Calu3 (cell line): Measurements from ENCODE around the gene NPBWR2. TPM values are rescaled to one million over a fixed set of nuclear protein-coding genes. Genes with fewer than 3 reads are reported as not detected.

Experiments
- BruUV-seq: library from RNA; stranded (reverse); fragments of 400-500 nt; replicated peaks from 2 replicates; lab custom pipeline; 2021; lab: Mats Ljungman, UMichigan
- CTCF ChIA-PET: fragments of 300-600 bp; sonication (Branson Sonifier 250); formaldehyde crosslinking; loops from one replicate; lab custom pipeline; 2022; ENCODE audit warnings: antibody characterized with exemption; lab: Charles Lee
- DNase-seq: peaks from one replicate; pipeline ENCODE4 v3.0.0; 2022
- H3K27ac Mint-ChIP-seq: one replicate; pipeline ENCODE4 v1.8.0; 2022; ENCODE audit warnings: mixed read lengths; ENCODE audit not compliant: unreplicated experiment
- H3K27me3 Mint-ChIP-seq: one replicate; pipeline ENCODE4 v1.8.0; 2022; ENCODE audit warnings: mixed read lengths; ENCODE audit not compliant: unreplicated experiment
- H3K36me3 Mint-ChIP-seq: one replicate; pipeline ENCODE4 v1.8.0; 2022; ENCODE audit warnings: mild to moderate bottlenecking, moderate library complexity, mixed read lengths; ENCODE audit not compliant: insufficient read depth, unreplicated experiment
- H3K4me1 Mint-ChIP-seq: one replicate; pipeline ENCODE4 v1.8.0; 2022; ENCODE audit warnings: mild to moderate bottlenecking, low read depth, mixed read lengths; ENCODE audit not compliant: unreplicated experiment
- H3K4me3 Mint-ChIP-seq: one replicate; pipeline ENCODE4 v1.8.0; 2022; ENCODE audit warnings: mild to moderate bottlenecking, low read depth, moderate library complexity, mixed read lengths; ENCODE audit not compliant: unreplicated experiment
- H3K9me3 Mint-ChIP-seq: one replicate; pipeline ENCODE4 v1.8.0; 2022; ENCODE audit warnings: low read depth, mixed read lengths; ENCODE audit not compliant: unreplicated experiment
- CTCF ChIP-seq: fragments of 200-600 bp; IDR thresholded peaks from one replicate; pipeline ENCODE4 v1.8.0; 2022; ENCODE audit warnings: antibody characterized with exemption; ENCODE audit not compliant: unreplicated experiment
- intact Hi-C: fragments of 100-400 bp; cut with micrococcal nuclease; formaldehyde crosslinking; loops from one replicate; pipeline ENCODE4 v1.10.0; 2022; ENCODE audit not compliant: unreplicated experiment
- microRNA-seq: library from miRNA; unstranded; fragments of <30 nt; microRNA quantifications from one replicate; pipeline ENCODE4 v1.2.0, GENCODE V29; 2022
- total RNA-seq: library from RNA; stranded (reverse); gene quantifications from 2 replicates; pipeline ENCODE4 v1.2.3, GENCODE V29; 2022

NPBWR2 gene
- total RNA-seq, 1 experiment from 2014 or later = not detected

GRCh38 chr20:64053841-64054661, 53.3 kb downstream of the NPBWR2 start:
- Mint-ChIP-seq H3K9me3 (no peaks in the 10 kb centered on the region), H3K27me3 (peaks cover 63% of the 10 kb centered on the region)

More at GRCh38 chr20:64053841-64054661, 53.3 kb downstream of the NPBWR2 start:
- DNase-seq = peak; percentile 68
- Mint-ChIP-seq H3K4me3 (no peak overlapping the region), H3K4me1 (peaks cover 19% of the 10 kb centered on the region), H3K36me3 (no peaks in the 10 kb centered on the region), H3K27ac (no peak overlapping the region)
- no TSS peak for BruUV-seq
- no peak for TF ChIP-seq CTCF
- CTCF ChIA-PET = interaction anchor here (0.8 to 3.0 kb wide), 10 partner anchors 8 to 66 kb away, joined by 3 to 13 read pairs (median 4); partner anchors contain the start of gene TCEA2
- intact Hi-C loops = loop anchor here (10.0 kb wide), 1 partner anchor 159 kb away; the partner anchor contains the start of gene DNAJC5

Small RNA genes lying within 50 kb of the gene (microRNA-seq; reads per million reads assigned to microRNA genes)
- 1.1 reads per million for gene MIR6813

Other genes starting within 250 kb of the NPBWR2 start
- gene ABHD16B, start 246.1 kb downstream of the NPBWR2 start, total RNA-seq = 0.24 TPM in 1 of 2 replicates, not detected in the other
- 192 and 197 TPM in 2 replicates for gene TPD52L2, start 242.3 kb downstream of the NPBWR2 start, total RNA-seq
- 79.9 and 85.9 TPM in 2 replicates for gene DNAJC5, start 212.4 kb downstream of the NPBWR2 start, total RNA-seq
- 85.1 and 86.3 TPM in 2 replicates for gene UCKL1, start 151.1 kb downstream of the NPBWR2 start, total RNA-seq
- gene ZNF512B, start 137.6 kb downstream of the NPBWR2 start, total RNA-seq = 58.1 and 62.8 TPM in 2 replicates
- gene SAMD10, start 127.9 kb downstream of the NPBWR2 start, total RNA-seq = 23.6 and 23.7 TPM in 2 replicates
- 111 and 113 TPM in 2 replicates for gene PRPF6, start 126.4 kb downstream of the NPBWR2 start, total RNA-seq
- gene C20orf204, start 71.4 kb downstream of the NPBWR2 start, total RNA-seq = 4.9 and 5.0 TPM in 2 replicates
- not detected in 2 replicates for gene SOX18, start 57.9 kb downstream of the NPBWR2 start, total RNA-seq
- 39.9 and 43.7 TPM in 2 replicates for gene TCEA2, start 44.4 kb downstream of the NPBWR2 start, total RNA-seq
- 17.2 and 17.8 TPM in 2 replicates for gene RGS19, start 28.0 kb downstream of the NPBWR2 start, total RNA-seq
- gene OPRL1, start 27.5 kb downstream of the NPBWR2 start, total RNA-seq = 0.17 and 0.33 TPM in 2 replicates
- not detected in 2 replicates for gene LKAAEAR1, start 23.2 kb downstream of the NPBWR2 start, total RNA-seq
- gene MYT1, start 56.9 kb upstream of the NPBWR2 start, total RNA-seq = 0.45 TPM in 1 of 2 replicates, not detected in the other
- 61.2 and 62.2 TPM in 2 replicates for gene PCMTD2, start 148.2 kb upstream of the NPBWR2 start, total RNA-seq